Epithelial cell of proximal tubule (primary cell): ENCODE results near the gene PRAMEF15. TPM values are rescaled to one million over a fixed set of nuclear protein-coding genes. Genes with fewer than 3 reads are reported as not detected.
"Not testable (repeated sequence)": the region's sequence is repeated elsewhere in the genome, so short reads cannot be mapped to it uniquely, and the experiment has no call there.

ENCODE experiments used
- DNase-seq: peaks from one replicate; pipeline ENCODE4 v3.0.0-alpha.2; 2011; ENCODE audit warnings: low read depth
- H3K4me3 ChIP-seq: 2 replicates; pipeline ENCODE4 v1.5.1; 2011; ENCODE audit warnings: low read depth, mild to moderate bottlenecking, low read length
- CTCF ChIP-seq: conservative IDR thresholded peaks from 2 replicates; pipeline ENCODE4 v1.5.1; 2012; ENCODE audit warnings: low read depth, mild to moderate bottlenecking, low read length
- total RNA-seq: library from RNA; depleted of rRNA; stranded (reverse); fragments of >200 nt; gene quantifications from 2 replicates; pipeline ENCODE4 v1.2.3, GENCODE V29; 2015

PRAMEF15 gene
- total RNA-seq: not detected in 2 replicates

GRCh38 chr1:13315281-13315680 lies at the start of gene PRAMEF15:
TSS of gene PRAMEF15 (plus strand) at chr1:13315581. CDS start at chr1:13318408, 2,827 bp downstream.
- H3K4me3 ChIP-seq, DNase-seq: not testable (repeated sequence)

GRCh38 chr1:13277016-13277415 lies 38.4 kb upstream of the PRAMEF15 start:
- peak; percentile 18 for TF ChIP-seq CTCF
- not testable (repeated sequence) for DNase-seq, H3K4me3 ChIP-seq

GRCh38 chr1:13279617-13280016 lies 35.8 kb upstream of the PRAMEF15 start:
- DNase-seq, H3K4me3 ChIP-seq: not testable (repeated sequence)
- peak; percentile 8 for TF ChIP-seq CTCF

- DNase-seq: not testable (repeated sequence)
Observed at GRCh38 chr1:13285037-13285436, 30.3 kb upstream of the PRAMEF15 start, which contains the start of gene PRAMEF8. TSS of gene PRAMEF8 (minus strand) at chr1:13285137. CDS start at chr1:13284091, 1,046 bp downstream.

GRCh38 chr1:13289030-13289429 lies 26.4 kb upstream of the PRAMEF15 start:
- not testable (repeated sequence) for DNase-seq, H3K4me3 ChIP-seq

More at GRCh38 chr1:13285037-13285436, 30.3 kb upstream of the PRAMEF15 start, which contains the start of gene PRAMEF8:
- not testable (repeated sequence) for H3K4me3 ChIP-seq

GRCh38 chr1:13297216-13297931 lies 18.0 kb upstream of the PRAMEF15 start:
- H3K4me3 ChIP-seq, DNase-seq: not testable (repeated sequence)

- DNase-seq, H3K4me3 ChIP-seq: not testable (repeated sequence)
Observed at GRCh38 chr1:13298699-13299098, 16.7 kb upstream of the PRAMEF15 start.

GRCh38 chr1:13302197-13302596 lies 13.2 kb upstream of the PRAMEF15 start:
- H3K4me3 ChIP-seq, DNase-seq: not testable (repeated sequence)

GRCh38 chr1:13303239-13303638 lies 12.1 kb upstream of the PRAMEF15 start, which contains the start of gene PRAMEF33:
TSS of gene PRAMEF33 (plus strand) at chr1:13303539. CDS start at chr1:13305955, 2,416 bp downstream.
- not testable (repeated sequence) for DNase-seq, H3K4me3 ChIP-seq

GRCh38 chr1:13342496-13342895 lies 27.1 kb downstream of the PRAMEF15 start:
- DNase-seq: not testable (repeated sequence)

GRCh38 chr1:13347034-13347433 lies 31.7 kb downstream of the PRAMEF15 start, which contains the start of gene PRAMEF14:
TSS of gene PRAMEF14 (minus strand) at chr1:13347134. CDS start at chr1:13345314, 1,820 bp downstream.
- H3K4me3 ChIP-seq, DNase-seq: not testable (repeated sequence)

More at GRCh38 chr1:13342496-13342895, 27.1 kb downstream of the PRAMEF15 start:
- not testable (repeated sequence) for H3K4me3 ChIP-seq

- not testable (repeated sequence) for H3K4me3 ChIP-seq, DNase-seq
Observed at GRCh38 chr1:13353476-13353875, 38.1 kb downstream of the PRAMEF15 start.

GRCh38 chr1:13354475-13354874 lies 39.1 kb downstream of the PRAMEF15 start:
- not testable (repeated sequence) for DNase-seq, H3K4me3 ChIP-seq
